Osteocyte (in vitro differentiated cells): Measurements from ENCODE around the gene VPS41. TPM values are rescaled to one million over a fixed set of nuclear protein-coding genes. Genes with fewer than 3 reads are reported as not detected.

Experiments
- DNase-seq: peaks from one replicate; pipeline ENCODE4 v3.0.0; 2021; ENCODE audit warnings: mixed read lengths; ENCODE audit not compliant: unreplicated experiment; ENCODE audit errors: extremely low spot score
- H3K27ac Mint-ChIP-seq: one replicate; pipeline ENCODE4 v1.8.0; 2021; ENCODE audit warnings: mild to moderate bottlenecking, mixed read lengths; ENCODE audit not compliant: unreplicated experiment
- H3K27me3 Mint-ChIP-seq: one replicate; pipeline ENCODE4 v1.8.0; 2021; ENCODE audit warnings: mixed read lengths; ENCODE audit not compliant: unreplicated experiment
- H3K36me3 Mint-ChIP-seq: one replicate; pipeline ENCODE4 v1.8.0; 2021; ENCODE audit warnings: mixed read lengths; ENCODE audit not compliant: unreplicated experiment
- H3K4me1 Mint-ChIP-seq: one replicate; pipeline ENCODE4 v1.8.0; 2021; ENCODE audit warnings: mixed read lengths; ENCODE audit not compliant: unreplicated experiment
- H3K4me3 Mint-ChIP-seq: one replicate; pipeline ENCODE4 v1.8.0; 2021; ENCODE audit warnings: mild to moderate bottlenecking, moderate library complexity, mixed read lengths; ENCODE audit not compliant: unreplicated experiment
- H3K9me3 Mint-ChIP-seq: one replicate; pipeline ENCODE4 v1.8.0; 2021; ENCODE audit warnings: mixed read lengths; ENCODE audit not compliant: unreplicated experiment
- total RNA-seq: library from RNA; stranded (reverse); gene quantifications from 2 replicates; pipeline ENCODE4 v1.2.1, GENCODE V29; 2021
- TF ChIP-seq, protein P1 (sequence below): fragments of 200-600 bp; sonication (generic); IDR thresholded peaks from 2 replicates; pipeline ENCODE4 v1.5.0; 2021; ENCODE audit warnings: antibody characterized with exemption, mild to moderate bottlenecking, moderate library complexity

VPS41 gene
- total RNA-seq, 1 donor from 2014 or later, result 105 TPM

DNA sequence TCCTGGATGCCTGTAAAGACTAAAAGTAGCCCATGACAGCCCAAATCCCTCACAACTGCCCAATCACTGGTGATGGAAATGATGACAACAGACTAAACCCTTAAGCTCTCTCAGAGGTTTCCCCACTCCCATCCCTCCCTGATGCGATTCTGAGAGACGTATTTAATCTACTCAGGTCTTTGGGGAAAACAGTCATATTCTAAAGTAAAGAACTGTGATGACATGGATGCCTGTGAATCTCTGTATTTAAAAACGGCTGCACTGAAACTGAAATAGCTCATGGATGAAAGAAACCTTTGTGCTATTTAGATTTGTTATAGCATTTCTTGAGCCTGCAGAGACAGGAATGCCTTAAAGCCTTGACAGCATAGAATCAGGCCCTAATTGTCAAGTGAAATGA, 28.5 kb downstream of the VPS41 start:
- TF ChIP-seq, protein P1, sequence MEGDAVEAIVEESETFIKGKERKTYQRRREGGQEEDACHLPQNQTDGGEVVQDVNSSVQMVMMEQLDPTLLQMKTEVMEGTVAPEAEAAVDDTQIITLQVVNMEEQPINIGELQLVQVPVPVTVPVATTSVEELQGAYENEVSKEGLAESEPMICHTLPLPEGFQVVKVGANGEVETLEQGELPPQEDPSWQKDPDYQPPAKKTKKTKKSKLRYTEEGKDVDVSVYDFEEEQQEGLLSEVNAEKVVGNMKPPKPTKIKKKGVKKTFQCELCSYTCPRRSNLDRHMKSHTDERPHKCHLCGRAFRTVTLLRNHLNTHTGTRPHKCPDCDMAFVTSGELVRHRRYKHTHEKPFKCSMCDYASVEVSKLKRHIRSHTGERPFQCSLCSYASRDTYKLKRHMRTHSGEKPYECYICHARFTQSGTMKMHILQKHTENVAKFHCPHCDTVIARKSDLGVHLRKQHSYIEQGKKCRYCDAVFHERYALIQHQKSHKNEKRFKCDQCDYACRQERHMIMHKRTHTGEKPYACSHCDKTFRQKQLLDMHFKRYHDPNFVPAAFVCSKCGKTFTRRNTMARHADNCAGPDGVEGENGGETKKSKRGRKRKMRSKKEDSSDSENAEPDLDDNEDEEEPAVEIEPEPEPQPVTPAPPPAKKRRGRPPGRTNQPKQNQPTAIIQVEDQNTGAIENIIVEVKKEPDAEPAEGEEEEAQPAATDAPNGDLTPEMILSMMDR, result no peak
- no peak overlapping the region for H3K4me3 Mint-ChIP-seq
- peaks cover 21% of the 10 kb centered on the region for H3K36me3 Mint-ChIP-seq
- peaks cover 8% of the 10 kb centered on the region for H3K9me3 Mint-ChIP-seq
- no peak for DNase-seq
- H3K4me1 Mint-ChIP-seq, result no peaks in the 10 kb centered on the region
- H3K27me3 Mint-ChIP-seq, result no peaks in the 10 kb centered on the region
- no peak overlapping the region for H3K27ac Mint-ChIP-seq

DNA sequence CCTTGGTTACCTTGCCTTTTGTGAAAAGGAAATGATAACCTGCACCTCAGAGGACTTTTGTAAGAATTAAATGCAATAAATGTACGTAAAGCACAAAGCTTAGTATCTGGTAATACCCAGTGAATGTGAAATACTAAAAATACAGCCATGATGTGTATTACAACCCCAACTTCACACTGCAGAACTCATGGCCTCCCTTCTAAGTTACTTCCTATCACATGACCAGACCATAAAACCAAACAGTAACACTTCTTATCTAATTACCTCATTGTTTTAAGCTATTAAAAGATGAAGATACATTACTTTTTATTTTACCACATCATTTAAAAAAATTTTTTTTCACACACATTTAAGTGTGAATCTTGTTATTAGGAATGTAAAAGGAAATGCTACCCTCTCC, 29.0 kb downstream of the VPS41 start:
- H3K27me3 Mint-ChIP-seq, result no peaks in the 10 kb centered on the region
- no peak for DNase-seq
- no peak overlapping the region for H3K27ac Mint-ChIP-seq
- peaks cover 19% of the 10 kb centered on the region for H3K36me3 Mint-ChIP-seq
- peaks cover 6% of the 10 kb centered on the region for H3K9me3 Mint-ChIP-seq
- no peaks in the 10 kb centered on the region for H3K4me1 Mint-ChIP-seq
- TF ChIP-seq, protein P1, result no peak
- no peak overlapping the region for H3K4me3 Mint-ChIP-seq

DNA sequence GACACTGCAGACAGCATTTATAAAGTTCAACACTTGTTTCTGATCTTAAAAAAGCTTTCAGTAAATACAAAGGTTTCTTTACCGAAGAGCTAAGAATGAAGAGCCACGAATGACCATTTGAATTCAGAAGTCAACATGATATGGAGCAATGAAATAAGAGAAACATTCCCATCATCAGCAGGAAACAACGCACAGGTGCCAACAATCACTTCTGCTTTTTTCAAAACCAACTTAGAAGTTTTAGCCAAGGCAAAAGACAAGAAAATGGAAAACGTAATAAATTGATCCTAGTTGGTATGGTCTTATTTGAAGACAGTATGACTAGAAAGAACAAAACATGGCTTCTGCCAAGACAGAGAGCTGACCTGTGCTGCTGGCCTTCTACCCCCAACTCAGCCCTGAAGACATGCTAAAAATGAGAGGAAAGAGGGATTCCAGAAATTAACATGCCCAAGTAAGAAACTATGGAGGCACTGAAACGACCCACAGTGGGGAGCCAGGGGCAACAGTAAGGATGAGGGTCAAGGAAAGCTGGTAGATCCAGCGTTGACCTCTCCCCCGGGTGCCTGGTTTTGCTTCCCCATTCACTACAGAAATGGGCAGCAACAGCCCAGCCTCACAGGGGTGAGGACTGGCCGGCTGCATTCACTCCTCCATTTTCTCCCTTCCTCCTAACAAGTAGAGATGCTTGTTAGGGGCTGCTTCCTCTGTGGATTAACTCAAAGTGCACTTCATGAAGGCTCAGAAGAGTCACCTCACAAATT, 30.1 kb downstream of the VPS41 start:
- Mint-ChIP-seq H3K36me3 (peaks cover 19% of the 10 kb centered on the region), H3K27me3 (no peaks in the 10 kb centered on the region), H3K4me3 (no peak overlapping the region), H3K27ac (no peak overlapping the region), H3K9me3 (peaks cover 6% of the 10 kb centered on the region), H3K4me1 (no peaks in the 10 kb centered on the region)
- DNase-seq, result no peak
- TF ChIP-seq, protein P1, result no peak

DNA sequence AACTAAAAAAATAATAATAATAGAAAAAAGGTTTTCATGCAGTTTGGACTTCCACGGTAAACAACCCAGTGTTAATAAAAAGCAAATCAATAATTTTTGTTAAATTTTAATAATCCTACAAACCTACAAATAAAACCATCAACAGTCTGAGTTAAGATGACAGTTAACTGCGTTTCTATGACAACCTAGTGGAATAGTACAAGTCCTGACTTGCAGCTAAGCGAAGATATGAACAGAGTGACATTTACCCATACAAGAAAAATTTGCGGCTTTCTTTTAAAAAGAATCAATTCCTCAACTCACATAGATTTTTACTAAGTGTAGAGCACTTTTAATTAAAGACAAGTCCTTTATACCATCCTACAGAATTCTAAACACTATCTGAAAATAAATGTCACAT, 35.6 kb downstream of the VPS41 start:
- TF ChIP-seq, protein P1, result no peak
- Mint-ChIP-seq H3K9me3 (no peaks in the 10 kb centered on the region), H3K4me1 (peaks cover 6% of the 10 kb centered on the region), H3K4me3 (no peak overlapping the region), H3K27me3 (no peaks in the 10 kb centered on the region), H3K27ac (no peak overlapping the region), H3K36me3 (peaks cover 8% of the 10 kb centered on the region)
- no peak for DNase-seq

GRCh38 chr7:38872202-38872601, 36.8 kb downstream of the VPS41 start:
- Mint-ChIP-seq H3K9me3 (no peaks in the 10 kb centered on the region), H3K4me1 (peaks cover 6% of the 10 kb centered on the region), H3K36me3 (peaks cover 6% of the 10 kb centered on the region), H3K27me3 (no peaks in the 10 kb centered on the region), H3K27ac (no peak overlapping the region), H3K4me3 (no peak overlapping the region)
- no peak for DNase-seq
- TF ChIP-seq, protein P1, result no peak
